ENCODE measurements around the gene PPIL6. TPM values are rescaled to one million over a fixed set of nuclear protein-coding genes. Genes with fewer than 3 reads are reported as not detected.

Gene PPIL6
- total RNA-seq, 4 donors from 2014 or later: 2.2 to 9.2 (median 5.5) TPM

DNA sequence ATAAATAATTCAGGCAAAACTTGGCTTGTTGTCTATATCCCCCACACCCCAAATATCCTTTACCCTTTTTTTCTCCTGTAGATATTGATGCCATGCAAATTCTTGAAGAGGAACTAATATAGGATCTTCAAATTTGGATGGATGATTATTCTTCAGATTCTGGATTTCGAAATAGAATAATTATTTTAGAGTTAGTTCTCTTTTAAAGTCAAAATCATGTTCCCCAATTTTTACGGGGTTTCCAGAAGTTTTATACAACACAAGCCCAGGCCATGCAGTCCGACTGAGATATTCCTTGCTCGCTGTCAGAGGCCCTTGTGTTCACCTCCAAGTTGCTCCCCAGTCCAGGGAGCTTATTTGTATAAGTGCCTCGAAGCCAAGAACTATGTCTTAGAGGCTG is 4.4 kb downstream of the PPIL6 start:
- Histone ChIP-seq H3K27me3 (no peaks in the 10 kb centered on the region), H3K36me3 (no peaks in the 10 kb centered on the region), H3K9me3 (no peaks in the 10 kb centered on the region), H3K4me1 (peaks cover 9 to 13% (median 12%) of the 10 kb centered on the region in 4 donors), H3K4me3 (no peak overlapping the region), H3K27ac (replicated peaks in 1 of 4) (no peak overlapping the region)
- DNase-seq (ENCODE audit: extremely low spot score): no peak
- TF ChIP-seq POLR2AphosphoS5 (IDR thresholded peaks at IDR 0.05) (no peak), POLR2A (IDR thresholded peaks at IDR 0.05; ENCODE audit: low read depth) (no peak), EP300 (IDR thresholded peaks at IDR 0.05) (no peak), CTCF (IDR thresholded peaks at IDR 0.05) (no peak)
- WGBS: 92% methylated on average over 5 of the region's 5 CpGs
- intact Hi-C loops (cut with DNase I): no loop called here

- peaks cover 4 to 7% (median 6%) of the 10 kb centered on the region in 4 donors for H3K4me1 ChIP-seq
- TF ChIP-seq POLR2A (IDR thresholded peaks at IDR 0.05; ENCODE audit: low read depth) (no peak), CTCF (IDR thresholded peaks at IDR 0.05) (no peak), EP300 (IDR thresholded peaks at IDR 0.05) (no peak), POLR2AphosphoS5 (IDR thresholded peaks at IDR 0.05) (no peak)
- DNase-seq (ENCODE audit: extremely low spot score): no peak
- no peak overlapping the region for H3K27ac ChIP-seq (replicated peaks in 1 of 4)
- H3K4me3 ChIP-seq: no peak overlapping the region
- 60% methylated on average over 2 of the region's 2 CpGs for WGBS
- no peaks in the 10 kb centered on the region for H3K36me3 ChIP-seq
- H3K9me3 ChIP-seq: no peaks in the 10 kb centered on the region
- intact Hi-C loops (cut with DNase I): no loop called here
- no peaks in the 10 kb centered on the region for H3K27me3 ChIP-seq
Observed at GRCh38 chr6:109434456-109434855, 6.0 kb downstream of the PPIL6 start.

GRCh38 chr6:109429496-109429895 is 10.9 kb downstream of the PPIL6 start:
- TF ChIP-seq POLR2A (IDR thresholded peaks at IDR 0.05; ENCODE audit: low read depth) (no peak), POLR2AphosphoS5 (IDR thresholded peaks at IDR 0.05) (no peak), CTCF (IDR thresholded peaks at IDR 0.05) (no peak), EP300 (IDR thresholded peaks at IDR 0.05) (no peak)
- peaks cover 7 to 9% (median 8%) of the 10 kb centered on the region in 4 donors for H3K4me1 ChIP-seq
- no peak overlapping the region for H3K4me3 ChIP-seq
- DNase-seq (ENCODE audit: extremely low spot score): no peak
- intact Hi-C loops (cut with DNase I): no loop called here
- no peaks in the 10 kb centered on the region for H3K36me3 ChIP-seq
- no peaks in the 10 kb centered on the region for H3K9me3 ChIP-seq
- H3K27ac ChIP-seq (replicated peaks in 1 of 4): no peak overlapping the region
- WGBS: 83% methylated on average over 3 of the region's 3 CpGs
- H3K27me3 ChIP-seq: no peaks in the 10 kb centered on the region

GRCh38 chr6:109428889-109429477 is 11.4 kb downstream of the PPIL6 start:
- intact Hi-C loops (cut with DNase I): no loop called here
- Histone ChIP-seq H3K9me3 (no peaks in the 10 kb centered on the region), H3K27me3 (no peaks in the 10 kb centered on the region), H3K36me3 (no peaks in the 10 kb centered on the region), H3K4me3 (peak overlapping the region in 2 of 4 donors; percentile 3 to 5), H3K4me1 (peaks cover 7 to 9% (median 8%) of the 10 kb centered on the region in 4 donors), H3K27ac (replicated peaks in 1 of 4) (no peak overlapping the region)
- WGBS: 33% methylated on average over 7 of the region's 7 CpGs
- no peak for TF ChIP-seq POLR2AphosphoS5 (IDR thresholded peaks at IDR 0.05)
- no peak for DNase-seq (ENCODE audit: extremely low spot score)

DNA sequence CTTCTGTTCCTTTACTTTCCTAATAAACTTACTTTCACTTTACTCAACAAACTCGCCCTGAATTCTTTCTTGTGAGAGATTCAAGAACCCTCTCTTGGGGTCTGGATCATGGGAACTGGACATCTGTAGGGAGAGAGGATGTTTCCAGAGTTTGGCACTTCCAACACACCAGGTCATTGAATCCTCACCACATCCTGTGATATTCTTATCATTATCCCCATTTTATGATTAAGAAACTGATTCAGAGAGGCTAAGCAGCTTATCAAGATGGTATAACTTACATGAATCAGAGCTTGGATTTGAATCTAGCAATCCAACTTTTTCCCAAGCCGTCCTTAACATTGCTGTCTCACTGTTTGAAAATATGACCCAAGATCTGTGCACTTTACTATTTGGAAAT is 15.5 kb downstream of the PPIL6 start:
- H3K36me3 ChIP-seq: no peaks in the 10 kb centered on the region
- H3K4me3 ChIP-seq: no peak overlapping the region
- WGBS: 88% methylated on average over 2 of the region's 2 CpGs
- no peak overlapping the region for H3K27ac ChIP-seq (replicated peaks in 1 of 4)
- H3K4me1 ChIP-seq: peaks cover 7 to 9% (median 8%) of the 10 kb centered on the region in 4 donors
- DNase-seq (ENCODE audit: extremely low spot score): no peak
- intact Hi-C loops (cut with DNase I): no loop called here
- TF ChIP-seq POLR2AphosphoS5 (IDR thresholded peaks at IDR 0.05): no peak
- no peak for TF ChIP-seq EP300 (IDR thresholded peaks at IDR 0.05)
- no peak for TF ChIP-seq CTCF (IDR thresholded peaks at IDR 0.05)
- no peak for TF ChIP-seq POLR2A (IDR thresholded peaks at IDR 0.05; ENCODE audit: low read depth)
- no peaks in the 10 kb centered on the region for H3K27me3 ChIP-seq
- no peaks in the 10 kb centered on the region for H3K9me3 ChIP-seq

All from esophagus muscularis mucosa (tissue), 4 donors.